ENCODE results near the gene FOSB. TPM values are rescaled to one million over a fixed set of nuclear protein-coding genes. Genes with fewer than 3 reads are reported as not detected.

Gene FOSB
- total and polyA plus RNA-seq, 9 of the 15 experiments (the other 6 are each of a cell fraction or from before 2014, with no cell fraction given) = 0.11 to 2.7 (median 0.73) TPM

DNA sequence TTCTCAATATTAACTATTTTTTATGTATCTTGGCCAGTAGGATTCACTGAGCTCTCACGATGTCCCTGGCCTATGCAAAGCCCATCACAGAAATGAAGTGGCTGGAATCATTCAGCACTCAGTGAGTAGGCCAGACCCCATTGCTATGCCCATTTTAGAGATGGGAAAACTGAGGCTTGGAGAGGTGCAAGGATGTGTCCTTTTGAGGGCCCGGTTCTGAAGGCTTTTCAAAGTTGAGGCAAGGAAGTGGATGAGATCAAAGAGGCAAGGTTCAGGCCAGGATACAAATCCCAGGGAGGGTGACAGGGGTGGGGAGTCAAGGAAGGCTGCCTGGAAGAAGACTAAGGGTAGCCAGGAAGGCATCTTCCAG, 25.4 kb upstream of the FOSB start (continued):
- peak; percentile 20; the same call in 1 of the 2 replicates for TF ChIP-seq FOXM1 (IDR thresholded peaks at IDR 0.05; ENCODE audit: low read depth)
- no peak for TF ChIP-seq FOXM1 (CRISPR knock-in tag; IDR thresholded peaks at IDR 0.05; ENCODE audit: low read depth)
- TF ChIP-seq PHF20 (IDR thresholded peaks at IDR 0.05; ENCODE audit: partially characterized antibody) = peak; percentile 92
- TF ChIP-seq, protein P1, sequence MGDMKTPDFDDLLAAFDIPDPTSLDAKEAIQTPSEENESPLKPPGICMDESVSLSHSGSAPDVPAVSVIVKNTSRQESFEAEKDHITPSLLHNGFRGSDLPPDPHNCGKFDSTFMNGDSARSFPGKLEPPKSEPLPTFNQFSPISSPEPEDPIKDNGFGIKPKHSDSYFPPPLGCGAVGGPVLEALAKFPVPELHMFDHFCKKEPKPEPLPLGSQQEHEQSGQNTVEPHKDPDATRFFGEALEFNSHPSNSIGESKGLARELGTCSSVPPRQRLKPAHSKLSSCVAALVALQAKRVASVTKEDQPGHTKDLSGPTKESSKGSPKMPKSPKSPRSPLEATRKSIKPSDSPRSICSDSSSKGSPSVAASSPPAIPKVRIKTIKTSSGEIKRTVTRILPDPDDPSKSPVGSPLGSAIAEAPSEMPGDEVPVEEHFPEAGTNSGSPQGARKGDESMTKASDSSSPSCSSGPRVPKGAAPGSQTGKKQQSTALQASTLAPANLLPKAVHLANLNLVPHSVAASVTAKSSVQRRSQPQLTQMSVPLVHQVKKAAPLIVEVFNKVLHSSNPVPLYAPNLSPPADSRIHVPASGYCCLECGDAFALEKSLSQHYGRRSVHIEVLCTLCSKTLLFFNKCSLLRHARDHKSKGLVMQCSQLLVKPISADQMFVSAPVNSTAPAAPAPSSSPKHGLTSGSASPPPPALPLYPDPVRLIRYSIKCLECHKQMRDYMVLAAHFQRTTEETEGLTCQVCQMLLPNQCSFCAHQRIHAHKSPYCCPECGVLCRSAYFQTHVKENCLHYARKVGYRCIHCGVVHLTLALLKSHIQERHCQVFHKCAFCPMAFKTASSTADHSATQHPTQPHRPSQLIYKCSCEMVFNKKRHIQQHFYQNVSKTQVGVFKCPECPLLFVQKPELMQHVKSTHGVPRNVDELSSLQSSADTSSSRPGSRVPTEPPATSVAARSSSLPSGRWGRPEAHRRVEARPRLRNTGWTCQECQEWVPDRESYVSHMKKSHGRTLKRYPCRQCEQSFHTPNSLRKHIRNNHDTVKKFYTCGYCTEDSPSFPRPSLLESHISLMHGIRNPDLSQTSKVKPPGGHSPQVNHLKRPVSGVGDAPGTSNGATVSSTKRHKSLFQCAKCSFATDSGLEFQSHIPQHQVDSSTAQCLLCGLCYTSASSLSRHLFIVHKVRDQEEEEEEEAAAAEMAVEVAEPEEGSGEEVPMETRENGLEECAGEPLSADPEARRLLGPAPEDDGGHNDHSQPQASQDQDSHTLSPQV (IDR thresholded peaks at IDR 0.05) = peak; percentile 48
- TF ChIP-seq, protein P2, sequence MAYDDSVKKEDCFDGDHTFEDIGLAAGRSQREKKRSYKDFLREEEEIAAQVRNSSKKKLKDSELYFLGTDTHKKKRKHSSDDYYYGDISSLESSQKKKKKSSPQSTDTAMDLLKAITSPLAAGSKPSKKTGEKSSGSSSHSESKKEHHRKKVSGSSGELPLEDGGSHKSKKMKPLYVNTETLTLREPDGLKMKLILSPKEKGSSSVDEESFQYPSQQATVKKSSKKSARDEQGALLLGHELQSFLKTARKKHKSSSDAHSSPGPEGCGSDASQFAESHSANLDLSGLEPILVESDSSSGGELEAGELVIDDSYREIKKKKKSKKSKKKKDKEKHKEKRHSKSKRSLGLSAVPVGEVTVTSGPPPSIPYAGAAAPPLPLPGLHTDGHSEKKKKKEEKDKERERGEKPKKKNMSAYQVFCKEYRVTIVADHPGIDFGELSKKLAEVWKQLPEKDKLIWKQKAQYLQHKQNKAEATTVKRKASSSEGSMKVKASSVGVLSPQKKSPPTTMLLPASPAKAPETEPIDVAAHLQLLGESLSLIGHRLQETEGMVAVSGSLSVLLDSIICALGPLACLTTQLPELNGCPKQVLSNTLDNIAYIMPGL (CRISPR knock-in tag; IDR thresholded peaks at IDR 0.05) = no peak
- peak; percentile 33; the same call in 1 of the 2 replicates for TF ChIP-seq ZNF121 (CRISPR knock-in tag; conservative IDR thresholded peaks at IDR 0.05)
- TF ChIP-seq ZNF253 (CRISPR knock-in tag; conservative IDR thresholded peaks at IDR 0.05) = no peak
- TF ChIP-seq, protein P3, sequence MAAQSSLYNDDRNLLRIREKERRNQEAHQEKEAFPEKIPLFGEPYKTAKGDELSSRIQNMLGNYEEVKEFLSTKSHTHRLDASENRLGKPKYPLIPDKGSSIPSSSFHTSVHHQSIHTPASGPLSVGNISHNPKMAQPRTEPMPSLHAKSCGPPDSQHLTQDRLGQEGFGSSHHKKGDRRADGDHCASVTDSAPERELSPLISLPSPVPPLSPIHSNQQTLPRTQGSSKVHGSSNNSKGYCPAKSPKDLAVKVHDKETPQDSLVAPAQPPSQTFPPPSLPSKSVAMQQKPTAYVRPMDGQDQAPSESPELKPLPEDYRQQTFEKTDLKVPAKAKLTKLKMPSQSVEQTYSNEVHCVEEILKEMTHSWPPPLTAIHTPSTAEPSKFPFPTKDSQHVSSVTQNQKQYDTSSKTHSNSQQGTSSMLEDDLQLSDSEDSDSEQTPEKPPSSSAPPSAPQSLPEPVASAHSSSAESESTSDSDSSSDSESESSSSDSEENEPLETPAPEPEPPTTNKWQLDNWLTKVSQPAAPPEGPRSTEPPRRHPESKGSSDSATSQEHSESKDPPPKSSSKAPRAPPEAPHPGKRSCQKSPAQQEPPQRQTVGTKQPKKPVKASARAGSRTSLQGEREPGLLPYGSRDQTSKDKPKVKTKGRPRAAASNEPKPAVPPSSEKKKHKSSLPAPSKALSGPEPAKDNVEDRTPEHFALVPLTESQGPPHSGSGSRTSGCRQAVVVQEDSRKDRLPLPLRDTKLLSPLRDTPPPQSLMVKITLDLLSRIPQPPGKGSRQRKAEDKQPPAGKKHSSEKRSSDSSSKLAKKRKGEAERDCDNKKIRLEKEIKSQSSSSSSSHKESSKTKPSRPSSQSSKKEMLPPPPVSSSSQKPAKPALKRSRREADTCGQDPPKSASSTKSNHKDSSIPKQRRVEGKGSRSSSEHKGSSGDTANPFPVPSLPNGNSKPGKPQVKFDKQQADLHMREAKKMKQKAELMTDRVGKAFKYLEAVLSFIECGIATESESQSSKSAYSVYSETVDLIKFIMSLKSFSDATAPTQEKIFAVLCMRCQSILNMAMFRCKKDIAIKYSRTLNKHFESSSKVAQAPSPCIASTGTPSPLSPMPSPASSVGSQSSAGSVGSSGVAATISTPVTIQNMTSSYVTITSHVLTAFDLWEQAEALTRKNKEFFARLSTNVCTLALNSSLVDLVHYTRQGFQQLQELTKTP (IDR thresholded peaks at IDR 0.05; ENCODE audit: low read depth in 1 of 2, partially characterized antibody in 2 of 2) = peak in 1 of 2 experiments; percentile 35
- no peak for TF ChIP-seq CCNT2 (IDR thresholded peaks at IDR 0.05; ENCODE audit: borderline replicate concordance, extremely low read depth, insufficient read length, low read depth, low read length)
- peak; percentile 29; the same call in 1 of the 2 replicates for TF ChIP-seq TOE1 (IDR thresholded peaks at IDR 0.05; ENCODE audit: borderline replicate concordance)
- no peak for TF ChIP-seq TOE1 (CRISPR knock-in tag; IDR thresholded peaks at IDR 0.05; ENCODE audit: borderline replicate concordance, low read depth)
- peak; percentile 100 for TF ChIP-seq SMARCA5 (IDR thresholded peaks at IDR 0.05)
- TF ChIP-seq, protein P4, sequence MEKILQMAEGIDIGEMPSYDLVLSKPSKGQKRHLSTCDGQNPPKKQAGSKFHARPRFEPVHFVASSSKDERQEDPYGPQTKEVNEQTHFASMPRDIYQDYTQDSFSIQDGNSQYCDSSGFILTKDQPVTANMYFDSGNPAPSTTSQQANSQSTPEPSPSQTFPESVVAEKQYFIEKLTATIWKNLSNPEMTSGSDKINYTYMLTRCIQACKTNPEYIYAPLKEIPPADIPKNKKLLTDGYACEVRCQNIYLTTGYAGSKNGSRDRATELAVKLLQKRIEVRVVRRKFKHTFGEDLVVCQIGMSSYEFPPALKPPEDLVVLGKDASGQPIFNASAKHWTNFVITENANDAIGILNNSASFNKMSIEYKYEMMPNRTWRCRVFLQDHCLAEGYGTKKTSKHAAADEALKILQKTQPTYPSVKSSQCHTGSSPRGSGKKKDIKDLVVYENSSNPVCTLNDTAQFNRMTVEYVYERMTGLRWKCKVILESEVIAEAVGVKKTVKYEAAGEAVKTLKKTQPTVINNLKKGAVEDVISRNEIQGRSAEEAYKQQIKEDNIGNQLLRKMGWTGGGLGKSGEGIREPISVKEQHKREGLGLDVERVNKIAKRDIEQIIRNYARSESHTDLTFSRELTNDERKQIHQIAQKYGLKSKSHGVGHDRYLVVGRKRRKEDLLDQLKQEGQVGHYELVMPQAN (IDR thresholded peaks at IDR 0.05; ENCODE audit: borderline replicate concordance) = peak; percentile 49; the same call in 1 of the 2 replicates
- TF ChIP-seq NFIC (IDR thresholded peaks at IDR 0.05) = 0 out of 2 replicates have a peak, but pooled peaks have one; percentile 35
- TF ChIP-seq HDAC1 (IDR thresholded peaks at IDR 0.05) = peak; percentile 78 to 97
- TF ChIP-seq BCOR (IDR thresholded peaks at IDR 0.05) = peak; percentile 100
- no peak for TF ChIP-seq POU5F1 (IDR thresholded peaks at IDR 0.05; ENCODE audit: borderline replicate concordance, low read depth, low read length, partially characterized antibody)
